Measurements from ENCODE around the gene INF2.

Gene INF2

DNA sequence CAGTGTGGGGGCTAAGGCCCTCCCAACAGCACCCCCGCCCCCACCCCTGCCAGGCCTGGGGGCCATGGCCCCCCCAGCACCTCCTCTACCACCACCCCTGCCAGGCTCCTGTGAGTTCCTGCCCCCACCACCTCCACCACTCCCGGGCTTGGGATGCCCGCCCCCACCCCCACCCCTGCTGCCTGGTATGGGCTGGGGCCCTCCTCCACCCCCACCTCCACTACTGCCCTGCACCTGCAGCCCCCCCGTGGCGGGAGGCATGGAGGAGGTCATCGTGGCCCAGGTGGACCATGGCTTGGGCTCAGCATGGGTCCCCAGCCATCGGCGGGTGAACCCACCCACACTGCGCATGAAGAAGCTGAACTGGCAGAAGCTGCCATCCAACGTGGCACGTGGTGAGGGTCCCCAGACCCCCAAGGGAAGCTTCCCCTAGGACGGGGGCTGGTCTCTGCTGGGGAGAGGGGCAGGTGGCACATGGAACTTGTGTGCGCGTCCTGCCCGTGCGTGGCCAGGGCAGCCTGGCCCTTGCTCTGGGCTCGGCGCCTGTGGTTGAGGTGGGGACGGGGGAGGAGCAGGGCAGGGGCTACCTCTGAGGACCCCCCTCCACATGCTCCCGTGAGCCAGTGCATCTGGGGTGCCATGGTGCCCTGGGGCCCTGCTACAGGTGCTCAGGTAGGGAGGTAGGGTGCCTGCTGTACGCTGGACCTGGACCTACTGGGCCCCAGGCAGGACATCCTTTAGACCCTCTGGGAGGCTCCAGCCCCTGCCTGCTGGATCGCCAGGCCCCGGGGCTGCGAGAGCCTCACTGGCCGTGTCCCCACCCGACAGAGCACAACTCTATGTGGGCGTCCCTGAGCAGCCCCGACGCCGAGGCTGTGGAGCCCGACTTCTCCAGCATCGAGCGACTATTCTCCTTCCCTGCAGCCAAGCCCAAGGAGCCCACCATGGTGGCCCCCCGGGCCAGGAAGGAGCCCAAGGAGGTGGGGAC is 18.5 kb downstream of the INF2 start:
- Histone ChIP-seq H3K9ac (no peak overlapping the region), H3K27ac (no peak overlapping the region), H3K4me3 (IDR thresholded peaks at IDR 0.05; ENCODE audit: insufficient read depth, low read depth, low read length) (no peak overlapping the region), H2AFZ (ENCODE audit: low read depth) (no peak overlapping the region), H4K20me1 (ENCODE audit: insufficient read depth) (no peaks in the 10 kb centered on the region), H3K4me1 (ENCODE audit: low read depth, poor library complexity, severe bottlenecking) (no peaks in the 10 kb centered on the region), H3K4me2 (no peak overlapping the region), H3K36me3 (ENCODE audit: insufficient read depth) (no peaks in the 10 kb centered on the region), H3K27me3 (ENCODE audit: insufficient read depth, low read depth) (no peaks in the 10 kb centered on the region), H3K79me2 (ENCODE audit: insufficient read depth, low read depth) (no peaks in the 10 kb centered on the region)
- TF ChIP-seq, protein P1, sequence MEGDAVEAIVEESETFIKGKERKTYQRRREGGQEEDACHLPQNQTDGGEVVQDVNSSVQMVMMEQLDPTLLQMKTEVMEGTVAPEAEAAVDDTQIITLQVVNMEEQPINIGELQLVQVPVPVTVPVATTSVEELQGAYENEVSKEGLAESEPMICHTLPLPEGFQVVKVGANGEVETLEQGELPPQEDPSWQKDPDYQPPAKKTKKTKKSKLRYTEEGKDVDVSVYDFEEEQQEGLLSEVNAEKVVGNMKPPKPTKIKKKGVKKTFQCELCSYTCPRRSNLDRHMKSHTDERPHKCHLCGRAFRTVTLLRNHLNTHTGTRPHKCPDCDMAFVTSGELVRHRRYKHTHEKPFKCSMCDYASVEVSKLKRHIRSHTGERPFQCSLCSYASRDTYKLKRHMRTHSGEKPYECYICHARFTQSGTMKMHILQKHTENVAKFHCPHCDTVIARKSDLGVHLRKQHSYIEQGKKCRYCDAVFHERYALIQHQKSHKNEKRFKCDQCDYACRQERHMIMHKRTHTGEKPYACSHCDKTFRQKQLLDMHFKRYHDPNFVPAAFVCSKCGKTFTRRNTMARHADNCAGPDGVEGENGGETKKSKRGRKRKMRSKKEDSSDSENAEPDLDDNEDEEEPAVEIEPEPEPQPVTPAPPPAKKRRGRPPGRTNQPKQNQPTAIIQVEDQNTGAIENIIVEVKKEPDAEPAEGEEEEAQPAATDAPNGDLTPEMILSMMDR (conservative IDR thresholded peaks at IDR 0.05; ENCODE audit: low read depth, low read length): no peak

- Histone ChIP-seq H3K4me3 (IDR thresholded peaks at IDR 0.05; ENCODE audit: insufficient read depth, low read depth, low read length) (no peak overlapping the region), H3K27ac (no peak overlapping the region), H3K4me1 (ENCODE audit: low read depth, poor library complexity, severe bottlenecking) (no peaks in the 10 kb centered on the region), H3K9ac (no peak overlapping the region), H2AFZ (ENCODE audit: low read depth) (no peak overlapping the region), H3K4me2 (no peak overlapping the region), H3K27me3 (ENCODE audit: insufficient read depth, low read depth) (no peaks in the 10 kb centered on the region), H4K20me1 (ENCODE audit: insufficient read depth) (no peaks in the 10 kb centered on the region), H3K79me2 (ENCODE audit: insufficient read depth, low read depth) (no peaks in the 10 kb centered on the region), H3K36me3 (ENCODE audit: insufficient read depth) (no peaks in the 10 kb centered on the region)
- TF ChIP-seq, protein P1 (conservative IDR thresholded peaks at IDR 0.05; ENCODE audit: low read depth, low read length): peak; percentile 71
Measured at GRCh38 chr14:104708606-104709268, 19.3 kb downstream of the INF2 start.

GRCh38 chr14:104709387-104710039 is 20.1 kb downstream of the INF2 start:
- Histone ChIP-seq H4K20me1 (ENCODE audit: insufficient read depth) (no peaks in the 10 kb centered on the region), H3K4me1 (ENCODE audit: low read depth, poor library complexity, severe bottlenecking) (no peaks in the 10 kb centered on the region), H3K27ac (no peak overlapping the region), H3K36me3 (ENCODE audit: insufficient read depth) (no peaks in the 10 kb centered on the region), H3K4me2 (no peak overlapping the region), H3K27me3 (ENCODE audit: insufficient read depth, low read depth) (no peaks in the 10 kb centered on the region), H3K9ac (no peak overlapping the region), H2AFZ (ENCODE audit: low read depth) (no peak overlapping the region), H3K79me2 (ENCODE audit: insufficient read depth, low read depth) (no peaks in the 10 kb centered on the region), H3K4me3 (IDR thresholded peaks at IDR 0.05; ENCODE audit: insufficient read depth, low read depth, low read length) (no peak overlapping the region)
- TF ChIP-seq, protein P1 (conservative IDR thresholded peaks at IDR 0.05; ENCODE audit: low read depth, low read length): no peak

DNA sequence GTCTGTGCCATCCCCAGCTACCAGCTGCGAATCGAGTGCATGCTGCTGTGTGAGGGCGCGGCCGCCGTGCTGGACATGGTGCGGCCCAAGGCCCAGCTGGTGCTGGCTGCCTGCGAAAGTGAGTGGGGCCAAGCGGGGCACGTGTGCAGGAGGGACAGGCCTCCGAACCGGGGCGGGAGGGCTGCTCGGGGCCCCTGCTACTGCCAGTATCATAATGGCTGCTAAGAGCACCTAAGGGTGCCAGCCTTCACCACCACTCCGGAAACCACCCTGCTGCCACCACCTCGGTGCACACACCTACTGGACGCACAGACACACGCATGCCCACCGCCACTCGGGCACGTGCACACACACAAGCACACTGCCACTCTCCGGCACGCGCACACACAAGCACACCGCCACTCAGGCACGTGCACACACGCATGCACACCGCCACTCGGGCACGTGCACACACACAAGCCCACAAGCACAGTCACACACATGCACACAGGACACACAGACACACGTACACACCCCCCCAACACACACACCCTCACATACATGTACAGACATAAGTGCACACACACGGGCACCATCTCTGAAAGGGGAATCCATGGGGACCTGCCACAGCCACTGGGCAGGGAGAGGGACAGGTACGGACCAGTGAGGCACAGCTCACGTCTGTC is 20.8 kb downstream of the INF2 start:
- H3K4me1 ChIP-seq (ENCODE audit: low read depth, poor library complexity, severe bottlenecking): no peaks in the 10 kb centered on the region
- H3K27ac ChIP-seq: no peak overlapping the region
- H3K9ac ChIP-seq: no peak overlapping the region
- no peak overlapping the region for H2AFZ ChIP-seq (ENCODE audit: low read depth)
- no peaks in the 10 kb centered on the region for H4K20me1 ChIP-seq (ENCODE audit: insufficient read depth)
- TF ChIP-seq, protein P1 (conservative IDR thresholded peaks at IDR 0.05; ENCODE audit: low read depth, low read length): no peak
- no peaks in the 10 kb centered on the region for H3K79me2 ChIP-seq (ENCODE audit: insufficient read depth, low read depth)
- no peaks in the 10 kb centered on the region for H3K27me3 ChIP-seq (ENCODE audit: insufficient read depth, low read depth)
- no peak overlapping the region for H3K4me3 ChIP-seq (IDR thresholded peaks at IDR 0.05; ENCODE audit: insufficient read depth, low read depth, low read length)
- no peak overlapping the region for H3K4me2 ChIP-seq
- no peaks in the 10 kb centered on the region for H3K36me3 ChIP-seq (ENCODE audit: insufficient read depth)
